HTR-8/SVneo (cell line): ENCODE results near the gene TBX5.

Experiments used
- DNase-seq: peaks from one replicate; pipeline ENCODE4 v3.0.0; 2011; ENCODE audit warnings: low spot score, mixed read lengths; ENCODE audit not compliant: insufficient read length
- FAIRE-seq: peaks from 2 replicates; lab custom pipeline; 2011; peaks lifted over from hg19 to GRCh38; lab: Jason Lieb, UNC

Gene TBX5

DNA sequence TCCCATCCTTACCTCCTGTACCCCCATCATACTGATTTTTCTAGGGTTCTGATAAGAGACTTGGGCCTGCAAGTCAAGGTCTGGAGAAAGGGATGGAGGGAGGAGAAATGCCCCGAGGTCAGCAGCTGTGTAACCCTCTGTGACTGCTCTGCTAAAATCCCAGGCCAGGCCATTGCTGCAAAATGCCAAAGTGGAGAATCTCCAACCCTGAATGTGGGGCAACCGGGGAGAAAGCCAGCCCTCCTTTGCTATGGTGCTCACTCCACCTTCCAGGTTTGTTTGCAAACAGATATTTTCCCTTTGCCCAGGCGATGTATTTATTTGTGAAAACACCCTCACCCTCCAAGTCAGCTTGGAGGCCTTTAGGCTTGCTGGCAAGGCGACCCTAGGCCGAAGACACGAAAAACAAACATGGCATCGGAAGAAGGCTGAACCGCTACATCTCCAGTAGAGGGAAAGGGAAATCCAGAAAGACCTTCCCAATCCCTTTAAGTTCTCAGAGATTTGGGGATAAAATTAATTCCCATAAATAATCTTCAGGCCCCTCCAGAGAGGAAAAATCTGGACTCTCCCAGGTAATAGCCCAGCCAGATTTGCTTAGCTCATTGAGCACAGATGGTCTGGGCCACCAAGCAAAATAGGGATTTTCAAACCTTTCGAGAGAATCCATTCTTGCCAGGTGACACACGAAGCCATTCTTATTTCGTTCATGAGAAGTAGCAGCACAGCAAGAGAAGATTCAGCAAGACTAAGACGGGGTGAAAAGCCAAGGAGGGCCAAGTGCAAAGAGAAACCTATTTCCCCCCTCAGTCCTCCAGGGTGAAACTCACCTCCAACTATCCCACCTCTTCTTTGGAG is 1.3 kb upstream of the TBX5 start:
- DNase-seq (no peak), FAIRE-seq (no peak)

DNA sequence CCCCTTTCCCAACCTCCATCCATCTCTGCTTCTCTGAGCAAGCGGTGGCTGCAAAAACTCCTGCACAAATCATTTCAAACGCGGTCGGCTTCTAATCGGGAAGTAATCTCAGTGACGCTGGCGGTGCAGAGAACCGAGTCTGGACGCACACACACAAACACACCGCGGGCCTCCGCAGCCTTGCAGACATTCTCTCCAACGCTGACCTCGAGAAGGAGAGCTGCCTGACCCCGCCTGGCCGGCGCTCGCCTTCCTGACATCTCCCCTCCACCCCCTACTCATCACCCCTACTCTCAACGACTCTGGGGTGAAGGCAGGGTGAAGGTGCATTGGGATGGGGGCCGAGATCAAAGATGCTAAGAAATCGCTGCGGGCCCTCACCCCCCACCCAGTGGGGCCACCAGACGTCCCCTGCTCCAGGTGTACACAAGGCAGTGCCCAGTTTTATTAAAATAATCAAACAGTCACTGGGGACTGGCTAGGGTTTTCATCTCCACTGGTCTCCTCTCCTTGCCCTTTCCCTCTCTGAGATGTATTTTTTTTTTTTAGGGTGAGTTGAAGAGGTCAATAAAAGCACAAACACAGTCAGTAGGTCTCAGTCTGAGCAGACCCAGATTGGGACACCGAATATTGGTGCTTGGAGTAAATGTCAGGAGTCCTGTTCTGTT is 506 bp upstream of the TBX5 start:
- DNase-seq, result no peak
- FAIRE-seq, result no peak

DNA sequence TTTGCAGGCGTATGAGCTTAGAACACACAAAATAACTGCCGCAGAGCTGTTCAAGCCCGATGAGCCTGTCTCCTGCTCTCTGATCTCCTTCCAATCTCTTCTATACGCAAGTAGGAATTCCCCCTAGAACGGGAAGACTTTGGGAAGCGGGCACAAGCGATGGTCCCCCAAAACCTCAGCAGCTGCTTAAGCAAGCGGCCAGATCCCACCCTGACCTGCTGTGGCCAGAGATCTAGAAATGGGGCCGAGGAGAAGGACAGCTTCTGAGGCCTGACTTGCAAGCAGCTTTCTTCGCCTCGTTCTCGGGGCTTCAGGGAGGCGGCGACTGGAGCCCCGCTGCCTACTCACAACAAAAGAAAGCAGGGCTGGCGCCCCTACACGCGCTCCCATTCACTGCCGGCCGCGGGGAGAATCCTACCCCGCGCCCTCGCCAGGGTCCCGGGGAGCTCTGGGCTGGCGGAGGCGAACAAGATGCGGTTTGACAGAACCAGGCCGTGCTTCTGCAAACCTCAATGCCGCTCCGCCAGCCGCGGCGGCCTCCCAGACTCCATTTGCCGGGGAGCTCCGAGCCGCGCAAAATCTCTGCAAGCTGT is 922 bp downstream of the TBX5 start:
- DNase-seq (no peak), FAIRE-seq (no peak)

DNA sequence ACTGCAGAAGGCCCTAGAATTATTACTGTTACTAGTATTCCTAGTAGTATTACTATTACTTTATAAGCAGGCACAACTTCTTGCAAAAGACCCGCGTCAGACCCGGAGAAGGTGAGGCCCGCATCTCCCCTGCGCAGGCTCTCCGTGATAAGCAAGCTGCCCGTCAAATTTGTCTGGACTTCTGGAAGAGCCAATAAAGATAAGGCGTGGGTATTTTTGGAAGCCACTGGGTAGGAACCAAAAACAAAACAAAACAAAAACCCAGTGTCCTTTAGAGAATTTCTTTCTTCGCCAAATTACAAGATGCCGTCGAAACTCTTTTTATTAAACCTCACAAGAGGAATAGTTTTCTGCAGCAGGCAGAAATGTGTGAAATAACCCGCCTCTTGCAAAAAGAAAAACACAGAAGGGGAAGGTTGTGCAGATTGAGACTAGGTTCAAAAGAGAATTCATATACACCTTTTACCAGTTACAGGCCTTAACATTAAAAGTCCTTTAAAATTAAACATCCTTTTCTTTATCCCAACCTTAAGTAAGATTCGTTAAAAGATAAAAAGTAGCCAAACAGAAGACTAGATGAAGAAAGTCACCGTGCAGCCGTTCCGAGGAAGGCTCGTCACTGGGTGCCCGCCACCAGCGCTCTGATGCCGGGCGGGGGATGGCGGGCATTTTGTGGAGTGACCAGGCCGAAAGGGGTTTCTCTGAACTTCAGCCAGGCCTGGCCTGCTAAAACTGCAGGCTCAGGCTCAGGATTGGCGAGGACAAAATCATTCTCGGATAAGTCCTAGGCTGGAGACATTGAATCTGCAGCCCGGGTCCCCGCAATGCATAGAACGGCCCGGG is 1.6 kb downstream of the TBX5 start:
- FAIRE-seq (no peak), DNase-seq (no peak)

DNA sequence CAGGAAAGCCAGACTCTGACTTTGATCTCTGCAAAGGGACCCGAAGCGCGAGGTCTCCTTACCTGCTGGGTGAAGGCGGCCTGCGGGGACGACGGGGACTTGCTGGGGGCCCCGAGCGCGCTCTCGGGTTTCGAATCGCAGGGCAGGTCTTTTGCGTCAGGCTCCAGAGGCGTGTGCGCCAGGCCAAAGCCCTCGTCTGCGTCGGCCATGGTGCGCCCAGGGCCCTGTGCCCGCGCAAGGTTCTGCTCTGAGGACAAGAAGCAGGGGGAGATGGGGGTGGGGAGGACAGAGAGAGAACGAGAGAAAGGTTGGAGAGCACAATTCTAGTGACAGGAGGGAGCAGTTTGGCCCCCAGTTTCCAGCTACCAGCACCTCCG is 2.3 kb downstream of the TBX5 start:
- DNase-seq, result no peak
- no peak for FAIRE-seq

DNA sequence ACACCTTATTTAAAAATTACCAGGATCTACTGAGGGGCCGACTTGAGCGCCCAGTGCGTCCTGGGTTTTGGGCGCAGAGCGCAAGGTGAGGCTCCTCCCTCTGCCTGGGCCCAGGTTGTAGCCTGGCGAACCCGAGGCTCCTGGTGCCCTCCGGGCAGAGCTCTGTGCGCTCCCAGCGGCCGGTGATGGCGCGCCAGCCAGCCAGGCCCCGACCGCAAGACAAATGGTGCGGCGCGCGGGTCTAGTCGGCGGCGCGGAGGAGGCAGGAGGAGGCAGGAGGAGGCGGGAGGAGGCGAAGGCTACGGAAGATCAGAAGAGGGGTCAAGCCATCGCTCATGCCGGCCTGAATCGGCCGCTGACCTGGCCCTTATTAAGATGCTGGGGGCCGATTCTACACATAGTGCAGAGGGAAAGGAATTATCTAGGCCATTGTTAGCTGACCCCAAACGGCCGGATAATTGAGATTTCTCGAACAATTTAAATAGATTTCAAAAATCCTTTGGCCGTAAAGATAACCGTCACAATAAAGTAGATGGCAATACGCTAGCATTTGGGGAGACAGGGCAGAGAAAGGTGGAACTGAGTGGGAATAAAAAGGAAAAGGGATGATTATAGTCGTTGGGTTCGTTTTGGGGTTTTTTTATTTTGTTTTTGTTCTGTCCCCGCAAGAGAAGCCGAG is 2.8 kb downstream of the TBX5 start:
- DNase-seq (no peak), FAIRE-seq (no peak)

DNA sequence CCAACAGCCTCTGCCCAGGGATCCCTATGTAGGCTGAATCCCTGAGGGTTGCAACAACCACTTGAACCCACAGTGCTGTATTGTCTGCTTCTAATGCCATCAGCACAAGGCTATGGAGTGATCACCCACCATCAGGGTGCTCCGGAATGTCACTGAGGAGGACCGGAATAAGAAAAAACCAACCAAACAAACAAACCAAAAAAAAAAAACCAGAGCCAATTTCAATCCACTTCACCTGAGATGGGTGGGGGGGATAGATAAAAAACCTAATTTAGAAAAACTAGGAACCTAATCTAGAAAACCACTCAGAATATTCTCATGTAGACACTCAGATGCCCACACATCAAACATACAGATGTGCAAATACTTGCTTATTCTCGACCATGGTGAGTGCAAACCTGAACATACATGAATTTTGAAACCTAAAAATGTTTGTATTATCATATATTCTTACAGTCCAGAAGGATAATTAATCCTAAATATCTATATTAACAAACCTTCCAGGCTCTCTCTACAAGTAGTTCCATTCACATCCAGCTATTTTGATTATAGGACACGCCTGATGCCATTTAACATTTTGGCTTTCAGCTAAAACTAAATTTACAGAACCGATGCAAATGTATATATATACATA is 3.7 kb downstream of the TBX5 start:
- FAIRE-seq, result no peak
- DNase-seq, result no peak

DNA sequence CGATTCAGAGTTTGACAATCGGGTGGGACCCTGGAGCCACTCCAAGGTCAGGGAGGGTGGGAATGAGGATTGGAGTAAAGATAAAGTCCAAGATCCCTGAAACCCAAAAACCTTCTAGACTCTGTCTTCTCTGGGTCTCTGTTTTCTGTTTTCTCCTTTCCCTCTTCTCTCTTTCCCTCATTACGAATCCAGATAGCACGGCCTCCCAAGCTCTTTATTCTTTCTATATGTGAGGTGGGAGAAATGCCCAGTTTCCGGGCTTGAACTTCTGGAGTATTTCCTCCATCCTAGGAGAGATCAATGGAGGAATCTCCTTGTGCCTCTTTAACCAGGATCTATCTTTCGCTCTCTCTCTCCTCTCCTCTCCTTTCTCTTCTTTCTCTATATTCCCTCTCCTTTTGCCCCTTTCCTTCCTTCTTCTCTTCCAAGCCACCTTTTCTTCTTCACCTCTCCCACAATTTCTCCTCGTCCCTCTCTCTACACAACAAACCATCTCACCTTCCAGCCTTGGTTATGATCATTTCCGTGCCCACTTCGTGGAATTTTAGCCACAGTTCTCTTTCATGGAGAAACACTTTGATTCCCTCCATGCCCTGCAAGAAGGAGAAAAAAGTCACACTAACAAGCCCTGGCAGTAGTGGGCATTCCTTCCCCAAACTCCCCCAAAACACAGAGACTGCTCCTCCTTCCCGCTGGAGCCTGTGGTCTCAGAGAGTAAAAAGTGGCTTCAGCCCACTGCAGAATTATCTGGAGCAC is 4.4 kb downstream of the TBX5 start:
- DNase-seq, result no peak
- FAIRE-seq, result no peak

DNA sequence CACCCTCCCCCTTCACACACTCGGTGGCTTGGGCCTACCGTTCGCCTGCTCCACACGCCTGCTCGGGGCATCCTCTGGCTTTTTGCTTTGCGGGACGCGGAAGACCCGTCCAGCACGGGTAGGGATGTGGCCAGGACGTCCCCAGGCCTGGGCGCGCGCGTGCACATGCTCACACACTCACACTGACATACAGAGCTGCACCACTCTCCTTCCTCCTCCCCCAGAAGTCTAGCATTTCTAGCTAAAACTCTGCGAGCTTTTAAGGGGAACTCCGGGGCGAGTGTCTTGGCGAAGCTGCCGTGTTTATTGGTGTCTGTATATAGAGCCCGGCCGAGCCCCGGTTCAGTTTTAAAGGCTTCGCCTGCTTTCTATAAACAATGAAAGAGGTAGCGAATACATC is 5.0 kb downstream of the TBX5 start:
- no peak for FAIRE-seq
- no peak for DNase-seq

DNA sequence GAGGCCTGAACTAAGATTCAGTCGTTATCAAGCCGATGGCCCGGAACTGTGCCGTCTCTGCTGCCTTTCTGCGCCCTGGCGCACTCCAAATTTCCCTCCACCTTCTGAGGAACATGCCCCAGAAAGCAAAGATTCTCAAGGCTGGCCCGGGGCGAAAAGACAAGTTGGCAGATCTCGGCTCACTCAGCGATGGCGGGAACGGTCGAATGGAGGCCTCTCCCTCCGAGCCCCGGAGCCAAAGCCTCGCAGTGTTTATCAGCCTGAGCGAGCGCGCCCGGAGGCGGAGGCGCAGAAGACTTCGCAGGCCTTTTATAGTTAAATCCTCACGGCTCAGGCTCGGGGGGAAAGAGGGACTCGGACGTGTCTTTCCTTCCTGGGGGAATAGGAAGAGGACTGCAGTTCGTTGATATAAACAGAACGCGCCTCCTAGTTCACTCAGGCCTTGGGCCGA is 5.6 kb downstream of the TBX5 start:
- no peak for FAIRE-seq
- DNase-seq, result no peak

DNA sequence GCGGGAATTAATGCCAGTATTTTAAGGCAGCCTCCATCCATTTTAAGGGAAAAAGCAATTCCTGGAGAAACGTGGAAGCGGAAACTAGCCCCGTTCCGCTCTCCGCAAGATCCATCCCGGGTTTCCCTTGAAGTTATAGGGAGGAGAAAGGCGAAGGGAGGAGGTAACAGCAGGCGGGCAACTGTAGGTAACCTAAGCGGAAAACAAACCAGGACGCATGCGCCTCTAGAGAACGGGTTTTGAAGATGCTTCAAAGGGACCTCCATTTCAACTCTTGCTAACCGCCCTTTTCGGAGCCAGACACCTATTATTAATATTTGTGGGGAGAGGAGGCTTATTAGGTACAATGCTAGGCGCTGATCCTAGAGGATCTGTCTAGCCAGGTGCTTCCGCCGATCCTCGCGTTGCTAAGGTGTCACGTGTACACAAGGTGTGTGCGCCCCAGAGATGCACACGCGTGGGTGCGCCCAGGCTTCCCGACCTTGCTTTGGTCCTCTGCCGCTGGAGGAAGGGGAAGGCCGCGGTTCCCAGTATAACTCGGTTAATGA is 6.2 kb downstream of the TBX5 start:
- no peak for DNase-seq
- FAIRE-seq, result no peak

DNA sequence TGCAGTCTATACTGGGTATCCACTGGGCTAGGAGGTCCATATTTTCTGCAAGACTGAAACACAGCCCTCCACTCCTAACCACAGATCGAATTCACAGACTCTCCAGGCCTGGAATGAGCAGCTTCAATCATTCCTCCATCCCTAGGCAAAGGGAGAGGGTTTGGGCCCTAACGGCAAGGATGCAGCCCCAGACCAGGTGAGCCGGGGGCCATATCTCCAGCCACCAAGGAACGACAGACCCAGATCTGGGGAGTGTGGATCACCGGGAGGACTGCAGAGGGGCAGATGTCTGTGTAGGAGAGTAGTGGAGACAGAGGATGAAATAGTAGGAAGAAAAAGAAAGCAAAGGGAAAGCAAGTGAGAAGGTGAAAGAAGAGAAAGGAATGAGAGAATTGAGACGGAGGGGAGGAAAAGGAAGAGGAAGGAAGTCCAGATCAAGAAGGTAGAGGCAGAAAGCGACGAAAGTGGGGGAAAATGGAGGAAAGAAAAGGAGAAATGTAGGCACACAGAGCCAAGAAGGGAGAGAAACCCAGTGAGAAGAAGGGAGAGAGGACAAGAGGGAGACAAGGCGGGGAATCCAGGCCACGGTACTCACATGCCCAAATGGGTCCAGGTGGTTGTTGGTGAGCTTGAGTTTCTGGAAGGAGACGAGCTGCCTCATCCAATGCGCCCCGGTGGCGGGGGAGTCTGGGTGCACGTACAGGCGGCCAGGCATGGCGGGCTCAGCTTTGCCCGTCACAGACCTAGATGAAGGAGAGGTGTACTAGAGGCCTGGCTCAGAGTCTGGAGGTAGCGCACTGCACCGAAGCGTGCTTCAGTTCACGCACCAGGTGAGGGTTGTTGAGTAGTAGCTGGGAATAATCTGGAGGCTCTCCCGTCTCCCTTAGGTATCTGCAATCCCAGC is 7.7 kb downstream of the TBX5 start:
- FAIRE-seq, result no peak
- no peak for DNase-seq

DNA sequence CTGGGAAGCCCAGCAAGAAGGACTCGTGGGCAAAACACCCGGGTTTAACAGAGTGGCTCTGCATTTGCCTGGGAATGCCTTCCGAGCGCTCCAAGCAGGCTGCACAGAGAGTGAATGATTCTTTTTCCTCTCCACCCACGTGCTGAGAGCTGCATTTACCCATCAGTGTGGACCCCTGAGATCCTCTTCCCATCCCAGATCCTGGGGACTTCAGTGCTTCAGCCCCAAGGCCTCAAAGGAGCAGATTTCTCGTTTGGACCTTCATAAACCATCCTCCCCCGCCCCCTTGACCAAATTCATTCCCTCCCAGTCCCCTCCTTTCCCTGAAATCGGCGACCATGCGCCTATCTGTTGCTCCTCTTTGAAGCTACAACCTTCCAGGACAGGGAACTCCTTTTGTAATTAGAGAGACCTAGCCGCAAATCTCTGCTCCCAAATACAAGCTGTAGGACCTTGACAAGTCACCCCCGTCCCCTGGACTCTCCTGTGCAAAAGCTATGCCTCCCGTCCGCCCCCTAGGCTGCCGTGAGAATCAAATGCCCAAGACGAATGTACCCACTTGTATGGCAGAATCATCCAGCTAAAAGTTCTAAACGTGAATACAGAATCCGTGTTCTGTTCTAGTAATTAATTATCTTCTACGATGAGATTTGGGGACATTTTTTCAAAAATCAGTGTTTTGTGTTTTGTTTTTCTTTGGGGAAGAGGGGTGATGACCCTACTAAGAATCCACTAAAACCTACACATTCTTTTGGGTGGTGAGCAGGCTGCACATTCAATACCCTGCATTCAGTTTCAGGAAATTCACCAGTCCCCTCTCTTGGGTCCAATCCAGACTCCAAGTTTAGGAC is 8.8 kb downstream of the TBX5 start:
- DNase-seq (no peak), FAIRE-seq (no peak)

DNA sequence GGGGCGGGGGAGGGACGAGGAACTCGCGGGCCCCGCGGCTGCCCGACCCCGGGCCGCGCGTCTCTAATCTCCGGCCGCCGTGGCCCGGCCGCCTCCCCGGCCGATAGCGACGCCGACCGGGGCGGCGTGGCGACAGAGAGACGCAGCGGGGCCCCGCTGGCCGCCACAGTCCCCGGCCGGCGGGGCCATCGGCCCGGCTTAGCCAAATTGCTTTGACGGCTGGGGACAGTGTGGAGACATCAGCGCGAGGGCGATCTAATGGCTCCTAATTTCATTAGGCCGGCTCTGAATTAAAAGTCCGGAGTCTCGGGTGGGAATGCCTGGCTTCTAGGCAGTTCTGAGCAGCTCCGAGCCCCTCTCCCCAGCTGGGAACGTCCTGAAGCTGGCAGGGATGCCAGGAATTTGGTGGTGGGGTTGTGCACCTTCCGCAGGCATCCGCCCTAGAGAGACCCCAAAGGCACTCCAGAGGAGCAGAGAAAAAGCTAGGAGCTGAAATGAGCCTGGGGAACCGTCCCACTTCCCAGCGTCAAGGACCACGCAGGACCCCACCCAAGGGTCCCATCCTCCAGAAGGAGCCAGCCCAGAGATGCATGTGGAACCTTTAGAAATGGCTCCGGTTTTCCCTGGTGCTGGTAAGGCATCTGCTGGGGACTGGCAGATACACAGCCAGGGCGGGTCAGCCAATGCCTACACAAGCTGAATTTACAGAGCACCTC is 9.6 kb downstream of the TBX5 start:
- DNase-seq (no peak), FAIRE-seq (no peak)

DNA sequence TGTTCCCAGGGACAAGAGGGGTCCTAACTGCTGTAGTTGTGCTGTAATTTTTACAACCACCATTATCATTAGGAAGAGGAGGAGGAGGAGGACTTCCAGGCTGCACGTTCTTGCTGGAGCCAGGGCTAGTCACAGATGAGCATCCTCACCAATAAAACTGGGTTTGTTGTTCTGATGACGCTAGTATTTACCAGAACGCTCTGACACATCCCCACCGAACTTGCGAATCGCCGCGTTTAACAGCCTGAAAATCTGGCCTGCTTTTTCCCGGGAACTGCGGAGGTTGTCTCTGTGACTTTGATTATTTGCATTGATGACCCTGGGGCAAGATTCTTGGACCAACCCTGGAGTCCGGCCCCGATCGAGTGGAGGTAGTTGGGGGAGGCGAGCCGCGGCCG is 10.2 kb downstream of the TBX5 start:
- FAIRE-seq (no peak), DNase-seq (no peak)

DNA sequence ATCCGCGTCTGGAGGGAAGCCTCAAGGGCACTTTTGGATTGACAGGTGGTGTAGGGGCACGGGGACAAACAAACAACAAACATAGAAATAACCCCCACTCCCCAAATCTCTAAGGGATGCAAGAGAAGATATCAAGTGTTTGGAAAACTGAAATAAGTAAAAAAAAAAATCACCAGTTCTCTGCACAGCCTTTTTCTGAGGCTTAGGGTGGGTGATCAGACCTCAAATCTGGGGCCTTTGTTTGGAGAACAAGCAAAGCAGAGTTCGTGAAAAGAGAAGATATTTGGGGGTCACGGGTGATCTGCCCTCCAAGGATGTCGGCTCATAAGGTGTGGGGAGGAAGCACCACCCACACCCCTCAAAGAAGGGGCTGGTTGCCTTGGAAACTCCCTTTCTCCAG is 10.7 kb downstream of the TBX5 start:
- DNase-seq, result no peak
- no peak for FAIRE-seq
